ENCODE data around the gene PRKCB. TPM values are rescaled to one million over a fixed set of nuclear protein-coding genes. Genes with fewer than 3 reads are reported as not detected.

The PRKCB gene
- total RNA-seq, 4 donors from 2014 or later, result 10.7 to 23.9 (median 18.2) TPM

GRCh38 chr16:24188021-24188542, 352.3 kb downstream of the PRKCB start:
- H3K36me3 ChIP-seq, result no peaks in the 10 kb centered on the region
- H3K4me1 ChIP-seq, result no peaks in the 10 kb centered on the region
- no peak for ATAC-seq
- no peak overlapping the region for H3K27ac ChIP-seq
- 50 to 60% methylated on average over 3 to 5 of the region's 9 CpGs for WGBS, 2 donors (ENCODE audit: low coverage in 1 of 2)
- no peaks in the 10 kb centered on the region for H3K9me3 ChIP-seq
- no peaks in the 10 kb centered on the region for H3K27me3 ChIP-seq
- H3K4me3 ChIP-seq, result no peak overlapping the region
- TF ChIP-seq, protein P1, sequence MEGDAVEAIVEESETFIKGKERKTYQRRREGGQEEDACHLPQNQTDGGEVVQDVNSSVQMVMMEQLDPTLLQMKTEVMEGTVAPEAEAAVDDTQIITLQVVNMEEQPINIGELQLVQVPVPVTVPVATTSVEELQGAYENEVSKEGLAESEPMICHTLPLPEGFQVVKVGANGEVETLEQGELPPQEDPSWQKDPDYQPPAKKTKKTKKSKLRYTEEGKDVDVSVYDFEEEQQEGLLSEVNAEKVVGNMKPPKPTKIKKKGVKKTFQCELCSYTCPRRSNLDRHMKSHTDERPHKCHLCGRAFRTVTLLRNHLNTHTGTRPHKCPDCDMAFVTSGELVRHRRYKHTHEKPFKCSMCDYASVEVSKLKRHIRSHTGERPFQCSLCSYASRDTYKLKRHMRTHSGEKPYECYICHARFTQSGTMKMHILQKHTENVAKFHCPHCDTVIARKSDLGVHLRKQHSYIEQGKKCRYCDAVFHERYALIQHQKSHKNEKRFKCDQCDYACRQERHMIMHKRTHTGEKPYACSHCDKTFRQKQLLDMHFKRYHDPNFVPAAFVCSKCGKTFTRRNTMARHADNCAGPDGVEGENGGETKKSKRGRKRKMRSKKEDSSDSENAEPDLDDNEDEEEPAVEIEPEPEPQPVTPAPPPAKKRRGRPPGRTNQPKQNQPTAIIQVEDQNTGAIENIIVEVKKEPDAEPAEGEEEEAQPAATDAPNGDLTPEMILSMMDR (IDR thresholded peaks at IDR 0.05), result no peak
- TF ChIP-seq POLR2AphosphoS5 (IDR thresholded peaks at IDR 0.05), result no peak
- TF ChIP-seq EP300 (IDR thresholded peaks at IDR 0.05), result no peak
- no peak for TF ChIP-seq POLR2A (IDR thresholded peaks at IDR 0.05)

DNA sequence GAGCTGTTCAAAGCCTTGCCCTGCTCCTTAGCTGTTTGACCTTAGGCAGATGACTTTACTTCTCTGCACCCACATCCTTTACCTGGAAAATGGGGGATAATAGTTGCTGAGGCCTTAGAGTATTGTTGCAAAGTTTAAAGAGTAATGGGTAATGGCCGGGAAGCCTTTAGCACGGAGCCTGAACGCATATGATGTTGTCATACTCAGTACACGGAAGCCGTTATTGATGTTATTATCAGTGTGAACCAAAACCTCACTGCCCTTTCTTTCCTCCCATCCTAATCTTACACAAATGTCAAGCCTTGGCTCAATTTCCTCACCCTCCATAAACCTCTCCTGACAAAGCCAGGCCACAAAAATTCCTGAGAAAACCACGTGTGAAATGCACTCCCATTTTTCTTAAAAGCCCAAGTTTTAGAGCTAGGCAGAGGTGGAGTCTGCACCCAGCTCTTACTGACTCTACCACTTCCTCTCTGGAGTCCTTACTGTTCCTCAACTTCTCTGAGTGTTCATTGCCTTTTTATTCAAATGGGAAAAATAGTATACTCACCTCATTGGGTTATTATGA, 353.1 kb downstream of the PRKCB start:
- TF ChIP-seq POLR2AphosphoS5 (IDR thresholded peaks at IDR 0.05), result no peak
- no peak for TF ChIP-seq POLR2A (IDR thresholded peaks at IDR 0.05)
- TF ChIP-seq, protein P1 (IDR thresholded peaks at IDR 0.05), result no peak
- TF ChIP-seq EP300 (IDR thresholded peaks at IDR 0.05), result no peak
- no peak overlapping the region for H3K27ac ChIP-seq
- 59 to 68% methylated on average over 5 to 6 of the region's 6 CpGs for WGBS, 2 donors (ENCODE audit: low coverage in 1 of 2)
- no peaks in the 10 kb centered on the region for H3K36me3 ChIP-seq
- H3K27me3 ChIP-seq, result no peaks in the 10 kb centered on the region
- no peaks in the 10 kb centered on the region for H3K9me3 ChIP-seq
- no peak overlapping the region for H3K4me3 ChIP-seq
- H3K4me1 ChIP-seq, result no peaks in the 10 kb centered on the region
- no peak for ATAC-seq

GRCh38 chr16:24189941-24190340, 354.2 kb downstream of the PRKCB start:
- TF ChIP-seq POLR2AphosphoS5 (IDR thresholded peaks at IDR 0.05) (no peak), POLR2A (IDR thresholded peaks at IDR 0.05) (no peak), EP300 (IDR thresholded peaks at IDR 0.05) (no peak)
- TF ChIP-seq, protein P1 (IDR thresholded peaks at IDR 0.05), result no peak
- Histone ChIP-seq H3K4me1 (no peaks in the 10 kb centered on the region), H3K27me3 (no peaks in the 10 kb centered on the region), H3K27ac (no peak overlapping the region), H3K4me3 (no peak overlapping the region), H3K36me3 (no peaks in the 10 kb centered on the region), H3K9me3 (no peaks in the 10 kb centered on the region)
- no peak for ATAC-seq
- WGBS, 2 donors (ENCODE audit: low coverage in 1 of 2), result 71 to 100% methylated on average over 1 to 3 of the region's 3 CpGs

- Histone ChIP-seq H3K4me1 (no peaks in the 10 kb centered on the region), H3K27ac (no peak overlapping the region), H3K36me3 (no peaks in the 10 kb centered on the region), H3K27me3 (no peaks in the 10 kb centered on the region), H3K9me3 (no peaks in the 10 kb centered on the region), H3K4me3 (no peak overlapping the region)
- WGBS, 2 donors (ENCODE audit: low coverage in 1 of 2), result 53 to 64% methylated on average over 7 of the region's 7 CpGs
- no peak for ATAC-seq
- TF ChIP-seq EP300 (IDR thresholded peaks at IDR 0.05) (no peak), POLR2AphosphoS5 (IDR thresholded peaks at IDR 0.05) (no peak), POLR2A (IDR thresholded peaks at IDR 0.05) (no peak)
- TF ChIP-seq, protein P1 (IDR thresholded peaks at IDR 0.05), result no peak
Measured at GRCh38 chr16:24191876-24192402, 356.2 kb downstream of the PRKCB start.

- 57 to 70% methylated on average over 2 of the region's 2 CpGs for WGBS, 2 donors (ENCODE audit: low coverage in 1 of 2)
- no peak for TF ChIP-seq POLR2AphosphoS5 (IDR thresholded peaks at IDR 0.05)
- no peak for TF ChIP-seq POLR2A (IDR thresholded peaks at IDR 0.05)
- TF ChIP-seq, protein P1 (IDR thresholded peaks at IDR 0.05), result no peak
- no peak for TF ChIP-seq EP300 (IDR thresholded peaks at IDR 0.05)
Measured at GRCh38 chr16:24195221-24195620, 359.4 kb downstream of the PRKCB start.

More at GRCh38 chr16:24195221-24195620, 359.4 kb downstream of the PRKCB start:
- Histone ChIP-seq H3K9me3 (no peaks in the 10 kb centered on the region), H3K27ac (no peak overlapping the region), H3K27me3 (no peaks in the 10 kb centered on the region), H3K4me1 (peaks cover 0 to 20% (median 0%) of the 10 kb centered on the region in 3 donors), H3K4me3 (no peak overlapping the region), H3K36me3 (no peaks in the 10 kb centered on the region)
- no peak for ATAC-seq

Data from gastroesophageal sphincter (tissue), 4 donors.